HG02759 (cell line): Measurements from ENCODE around the gene TSPAN7.

Experiments used
- ATAC-seq: cut with Tn5 transposase; IDR thresholded peaks from one replicate; pipeline ENCODE4 v1.9.1; 2021; ENCODE audit warnings: mild to moderate bottlenecking, moderate library complexity; ENCODE audit not compliant: unreplicated experiment

The TSPAN7 gene

DNA sequence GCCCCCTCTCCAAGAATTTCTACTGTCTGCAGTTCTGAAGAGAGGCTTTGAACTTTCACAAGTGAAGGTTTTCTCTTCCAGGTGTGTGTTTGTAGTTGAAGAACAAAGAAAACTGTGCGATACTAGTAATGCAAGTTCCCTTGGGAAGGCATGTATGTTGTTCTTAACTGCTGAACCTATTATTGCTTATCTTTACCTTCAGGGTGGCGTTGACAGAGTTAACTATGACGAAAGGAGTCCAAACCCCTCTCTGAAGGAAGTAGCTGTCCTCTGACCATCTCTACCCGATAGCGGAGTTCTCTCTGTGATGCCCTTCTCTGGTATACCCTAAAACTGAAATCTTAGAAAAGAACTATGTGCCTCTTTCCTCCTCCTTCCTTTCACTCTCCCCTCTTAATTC is 79.9 kb downstream of the TSPAN7 start:
- no peak for ATAC-seq

DNA sequence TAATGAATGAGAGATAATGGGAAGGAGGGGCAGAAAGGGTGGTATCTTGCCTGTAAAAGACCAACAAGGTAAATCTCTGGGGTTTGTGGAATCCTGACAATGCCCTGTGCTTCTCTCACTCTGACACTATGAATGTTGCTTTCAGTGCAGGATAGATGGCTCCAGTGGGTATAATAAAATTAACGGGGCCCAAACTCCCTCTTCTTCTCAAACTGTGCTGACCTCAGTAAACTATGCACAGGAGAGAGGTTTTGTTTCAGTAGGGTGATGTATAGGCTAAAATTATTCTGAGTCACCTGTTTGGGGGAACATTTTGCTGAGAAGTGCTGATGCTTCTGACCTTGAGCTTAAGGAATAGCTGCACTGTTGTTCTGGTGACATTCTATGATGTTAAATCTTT is 82.6 kb downstream of the TSPAN7 start:
- ATAC-seq: no peak

DNA sequence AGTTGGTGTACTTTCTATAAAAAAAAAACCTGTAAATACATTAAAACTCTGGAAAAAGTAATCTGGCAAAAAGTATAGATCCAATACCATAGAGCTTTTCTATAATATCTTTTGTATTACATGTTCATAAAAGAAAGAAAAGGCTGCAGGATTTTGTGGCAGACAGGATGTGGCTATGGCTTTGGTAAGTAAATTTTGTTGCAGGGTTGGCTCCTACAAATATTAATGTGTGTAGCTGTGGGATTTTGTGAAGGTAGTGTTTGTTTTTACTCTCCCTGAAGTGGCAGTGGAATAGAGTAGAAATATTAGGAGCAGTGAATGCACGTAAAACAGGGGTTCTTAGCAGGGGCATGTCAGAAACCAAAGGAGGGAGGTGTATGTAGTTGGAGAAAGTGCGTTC is 84.8 kb downstream of the TSPAN7 start:
- no peak for ATAC-seq

DNA sequence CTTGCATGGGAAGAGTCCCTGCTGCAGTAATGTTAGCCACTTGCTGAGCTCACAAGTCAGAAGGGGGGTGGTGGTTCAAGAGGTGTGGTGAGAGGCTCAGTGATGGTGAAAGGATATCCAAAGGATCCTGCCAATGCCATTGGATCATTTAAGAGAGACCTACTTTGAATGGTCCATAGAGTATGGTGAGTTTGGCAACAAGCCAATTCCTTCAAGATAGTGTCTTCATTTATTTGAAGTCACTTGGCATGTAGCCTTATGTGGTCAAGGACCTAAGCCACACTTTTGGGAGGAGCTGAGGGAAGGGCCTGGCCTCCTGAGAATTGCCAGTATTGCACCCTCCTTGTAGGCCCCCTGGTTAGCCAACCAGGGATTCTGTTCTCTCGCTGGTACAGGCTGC is 87.9 kb downstream of the TSPAN7 start:
- ATAC-seq: no peak

DNA sequence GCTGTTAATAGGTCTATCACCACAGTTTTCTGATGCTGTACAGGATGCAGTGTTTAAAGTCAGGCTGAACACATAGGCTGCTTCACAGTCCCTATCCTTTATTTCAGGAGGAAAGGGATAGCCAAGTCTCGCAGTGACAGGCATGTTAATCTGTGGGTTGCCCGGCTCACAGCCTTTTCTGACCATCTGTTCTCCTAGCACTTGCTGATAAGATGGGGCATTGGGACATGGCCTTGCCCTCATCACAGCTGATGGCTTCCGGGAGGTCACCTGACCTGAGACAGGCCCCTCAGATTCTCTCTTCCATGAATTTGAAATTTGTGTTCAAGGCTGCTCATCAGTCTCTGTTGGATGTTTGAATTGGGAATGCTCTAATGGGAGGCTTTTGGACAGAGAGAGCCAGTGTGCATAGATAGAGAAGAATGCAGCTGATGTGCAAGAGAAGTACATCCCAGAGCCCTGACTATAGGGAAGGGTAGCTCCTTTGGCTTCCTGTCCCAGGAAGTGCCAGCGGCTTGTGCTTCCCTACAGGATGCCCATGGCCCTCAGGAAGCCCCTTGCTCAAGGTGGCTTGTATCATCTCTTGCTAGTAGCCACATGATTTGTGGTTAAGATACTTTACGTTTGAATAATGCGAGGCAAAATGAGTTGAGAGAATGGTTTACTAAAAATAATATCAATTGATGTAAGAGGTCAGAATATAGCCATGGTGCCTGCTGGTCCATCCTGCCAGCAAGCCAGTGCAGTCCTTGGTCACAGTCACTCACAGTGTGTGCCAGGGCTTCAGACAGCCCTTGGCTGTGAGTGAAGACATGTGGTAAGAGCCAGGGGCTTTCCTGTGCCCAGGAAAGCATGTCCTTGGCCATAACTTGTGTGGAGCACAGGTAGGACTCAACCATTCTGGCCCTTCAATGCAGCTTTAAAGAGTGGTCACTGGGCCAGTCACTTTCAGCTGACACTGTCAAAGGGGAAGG is 88.6 kb downstream of the TSPAN7 start:
- ATAC-seq: no peak

DNA sequence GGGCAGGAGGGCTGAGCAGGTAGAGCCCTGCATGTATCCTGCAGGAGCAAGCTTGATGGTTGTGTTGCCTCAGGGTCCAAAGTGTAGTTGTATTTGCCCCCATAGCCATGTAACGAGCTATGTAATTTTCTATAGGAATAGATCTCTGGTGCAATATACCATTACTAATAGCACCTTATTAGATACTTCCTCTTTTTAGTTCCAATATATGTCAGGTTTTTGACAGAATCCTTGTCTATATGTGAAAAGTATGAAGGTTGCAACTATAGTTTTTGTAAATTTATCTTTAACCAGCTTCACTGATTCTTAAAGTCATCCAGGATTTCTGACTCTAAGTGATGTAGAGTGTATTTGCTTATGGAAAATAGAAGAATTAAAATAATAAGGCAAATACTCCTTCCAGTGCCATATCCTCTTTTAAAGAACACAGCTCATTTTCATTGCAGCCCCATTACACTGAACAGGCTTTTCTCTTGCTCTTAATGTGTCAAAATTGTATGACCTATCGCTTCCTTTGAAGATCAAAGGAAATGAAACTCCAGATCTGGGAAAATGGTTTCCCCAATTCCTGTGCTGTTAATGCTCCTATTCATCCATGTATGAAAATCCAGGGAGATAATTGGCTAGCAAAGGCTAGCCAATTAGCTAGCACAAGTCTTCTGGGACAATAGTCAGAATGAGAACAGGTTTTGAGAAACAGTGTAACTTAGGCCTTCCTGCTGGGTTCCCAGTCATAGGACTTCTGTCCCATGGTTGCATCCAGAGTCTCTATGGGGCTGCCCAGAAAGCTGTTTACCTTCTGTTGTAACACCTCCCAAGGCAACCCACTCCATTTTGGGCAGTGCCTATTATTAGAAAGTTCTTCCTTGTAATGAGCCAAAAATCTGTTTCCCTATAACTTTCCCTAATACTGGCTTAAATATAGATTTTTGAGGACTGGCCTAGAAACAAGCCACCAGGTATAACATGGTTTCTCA is 90.6 kb downstream of the TSPAN7 start:
- ATAC-seq: no peak

DNA sequence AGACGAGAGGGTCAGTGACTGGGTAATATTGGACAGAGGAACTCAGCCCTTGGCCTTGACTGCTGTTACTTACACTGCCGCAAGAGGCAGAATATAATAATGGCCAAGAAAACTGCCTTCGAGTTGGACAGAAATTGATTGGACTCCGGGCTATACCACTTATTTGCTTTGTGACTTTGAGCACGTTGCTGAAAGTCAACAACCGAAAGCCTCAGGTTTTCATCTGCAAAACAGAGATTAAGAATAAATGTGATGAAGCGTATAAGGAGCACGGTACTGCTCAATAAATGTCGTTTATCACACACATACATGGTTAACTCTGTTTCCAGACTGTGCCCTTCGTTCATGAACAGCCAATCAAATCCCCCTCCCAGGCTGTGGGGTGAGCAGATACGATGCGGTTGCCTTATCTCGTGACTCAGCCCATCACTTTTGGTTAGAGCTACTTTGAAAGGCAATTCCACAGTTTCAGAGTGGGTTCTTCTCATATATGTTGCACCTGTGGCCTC is 91.6 kb downstream of the TSPAN7 start:
- ATAC-seq: no peak

DNA sequence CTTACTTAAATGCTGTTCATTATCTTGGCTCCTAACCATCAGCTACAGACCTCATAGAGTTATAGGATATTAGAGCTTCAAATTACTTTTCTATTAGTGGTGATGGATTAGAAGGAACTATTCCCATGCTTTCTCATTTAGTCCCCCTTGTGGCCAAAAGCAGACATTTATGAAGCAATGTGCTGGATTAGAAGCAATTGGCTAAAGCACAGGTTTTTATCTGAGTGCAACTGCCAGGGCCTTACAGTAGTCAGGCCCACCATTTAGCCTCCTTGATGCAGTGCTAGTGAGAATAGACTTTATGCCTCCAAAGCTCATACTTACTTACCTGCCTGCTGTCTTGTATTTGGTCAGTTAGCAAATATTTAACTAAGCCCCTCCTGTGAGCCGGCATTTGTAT is 93.0 kb downstream of the TSPAN7 start:
- ATAC-seq: no peak

DNA sequence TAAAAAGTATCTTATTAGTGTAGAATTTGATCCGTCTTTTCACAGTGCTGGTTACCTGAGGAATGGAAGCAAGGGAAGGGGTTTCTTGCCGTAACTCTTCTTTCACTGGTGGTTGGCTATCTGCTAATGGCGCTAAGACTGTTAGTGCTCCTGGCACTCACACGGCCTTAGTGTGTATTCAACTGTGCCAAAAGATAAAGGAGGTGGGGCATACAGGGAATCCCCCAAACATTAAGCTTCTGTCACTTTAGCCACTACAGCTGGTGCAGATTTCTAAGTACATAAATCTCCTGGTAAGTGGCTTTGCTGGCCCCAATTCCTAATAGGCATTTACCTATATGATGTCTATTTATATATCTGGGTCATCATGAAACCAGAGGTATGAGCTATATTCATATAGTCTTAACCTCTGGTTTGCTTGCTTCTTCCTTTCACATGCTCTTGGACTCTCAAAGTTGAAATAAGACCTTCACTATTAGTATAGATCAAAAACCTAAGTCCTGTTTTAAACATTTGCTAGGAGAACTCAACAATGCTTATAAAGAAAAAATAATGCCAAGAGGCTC is 95.1 kb downstream of the TSPAN7 start:
- no peak for ATAC-seq

DNA sequence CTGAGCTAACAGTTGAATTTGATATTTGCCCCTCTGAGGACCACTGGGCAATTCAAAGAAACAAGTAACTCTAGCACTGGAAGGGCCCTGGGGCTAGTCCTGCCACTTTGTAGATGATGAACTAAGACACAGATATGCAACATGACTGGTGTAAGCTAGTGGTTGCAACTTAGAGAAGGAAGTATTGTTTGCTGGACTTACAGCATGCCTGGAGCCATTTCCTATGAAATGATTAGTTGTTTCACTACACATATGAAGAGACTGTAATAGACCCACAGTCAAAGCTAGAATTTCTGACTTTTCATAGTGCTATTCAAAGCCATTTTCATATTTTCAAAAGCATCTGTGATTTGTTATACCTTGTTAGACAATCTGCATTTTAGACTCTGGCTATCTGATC is 96.2 kb downstream of the TSPAN7 start:
- ATAC-seq: no peak

DNA sequence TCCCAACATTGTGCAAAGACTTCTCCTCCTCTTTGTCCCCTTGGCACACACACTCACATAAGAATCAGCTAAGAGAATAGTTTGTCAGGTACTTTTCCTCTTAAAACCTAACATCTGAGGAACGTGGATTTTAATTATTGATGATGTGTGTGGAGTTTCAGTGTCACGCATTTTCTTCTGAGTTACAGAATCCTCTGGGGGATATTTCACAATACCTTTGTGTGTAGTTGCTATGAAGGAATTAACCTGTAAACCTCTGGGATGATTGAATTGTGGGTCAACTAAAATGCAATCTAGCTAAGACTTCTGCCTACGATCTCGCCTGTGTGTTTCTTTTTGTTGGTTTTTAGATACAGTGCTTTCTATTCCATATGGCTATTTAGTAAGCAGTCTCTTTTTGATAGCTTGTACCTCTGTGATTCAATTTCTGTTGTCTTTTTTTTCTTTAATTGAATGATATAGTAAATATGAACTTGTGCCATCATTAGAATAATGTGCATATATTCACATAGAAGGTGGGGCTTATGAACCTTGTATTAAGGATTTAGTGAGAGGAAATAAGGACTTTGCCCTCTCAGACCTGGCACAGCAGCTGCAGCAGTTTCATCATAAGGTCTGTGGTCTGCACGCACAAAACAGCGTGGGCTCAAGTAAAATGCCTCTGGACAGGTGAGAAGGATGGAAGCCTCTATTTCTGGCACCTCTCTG is 99.2 kb downstream of the TSPAN7 start:
- ATAC-seq: no peak

DNA sequence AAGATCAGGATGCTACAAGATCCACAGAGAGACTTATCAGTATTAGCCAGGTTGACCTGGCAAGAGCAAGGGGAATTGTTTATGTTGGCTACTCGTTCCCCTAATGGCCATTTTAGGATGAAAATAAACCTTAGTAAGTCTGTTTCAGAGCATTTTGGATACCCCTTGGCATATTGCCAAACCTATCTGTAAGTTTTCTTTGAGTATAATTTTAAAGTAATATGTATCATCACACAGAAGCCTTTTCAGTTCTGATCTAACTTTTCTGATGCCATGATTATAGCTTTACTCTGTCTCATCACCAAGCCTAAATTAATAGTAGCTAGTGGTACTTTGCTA is 99.7 kb downstream of the TSPAN7 start:
- ATAC-seq: peak; percentile 7

DNA sequence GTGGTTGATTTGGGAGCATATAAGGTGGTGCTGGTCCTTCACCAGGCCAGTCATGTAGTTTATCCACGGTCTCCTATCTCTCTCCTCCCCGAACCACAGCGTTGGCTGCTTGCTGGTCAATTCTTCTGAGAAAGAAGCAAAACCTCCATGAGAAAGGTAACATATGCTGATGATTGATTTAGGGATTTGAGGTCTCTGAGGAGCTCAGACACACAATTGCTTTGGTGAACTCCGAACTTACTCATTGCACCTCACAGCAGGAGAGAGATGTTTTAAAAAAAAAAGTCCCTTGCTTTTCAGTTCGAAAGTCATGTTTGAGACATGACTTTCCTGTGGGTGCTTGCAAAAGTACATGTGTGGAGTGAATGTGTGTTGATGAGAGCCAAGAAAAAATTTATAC is 100.2 kb downstream of the TSPAN7 start:
- ATAC-seq: peak; percentile 60

DNA sequence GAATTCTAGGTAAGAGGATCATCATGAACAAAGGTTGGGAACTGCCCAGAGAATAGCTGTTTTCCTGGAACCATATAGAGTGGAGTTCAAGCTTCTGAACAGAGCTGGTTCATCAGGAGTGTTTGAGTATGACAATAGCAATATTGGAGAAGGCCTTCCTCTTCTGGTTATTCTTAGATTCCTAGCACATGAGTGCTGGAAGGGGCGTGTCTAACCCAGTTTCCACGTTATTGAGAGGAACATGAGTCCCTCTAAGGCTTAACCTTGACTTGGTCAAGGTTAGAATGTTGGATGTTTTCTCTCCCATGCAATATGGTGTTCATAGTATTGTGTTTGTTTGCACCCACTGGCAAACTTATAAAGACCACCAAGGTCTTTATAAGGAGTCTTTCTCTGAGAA is 101.3 kb downstream of the TSPAN7 start:
- ATAC-seq: no peak

DNA sequence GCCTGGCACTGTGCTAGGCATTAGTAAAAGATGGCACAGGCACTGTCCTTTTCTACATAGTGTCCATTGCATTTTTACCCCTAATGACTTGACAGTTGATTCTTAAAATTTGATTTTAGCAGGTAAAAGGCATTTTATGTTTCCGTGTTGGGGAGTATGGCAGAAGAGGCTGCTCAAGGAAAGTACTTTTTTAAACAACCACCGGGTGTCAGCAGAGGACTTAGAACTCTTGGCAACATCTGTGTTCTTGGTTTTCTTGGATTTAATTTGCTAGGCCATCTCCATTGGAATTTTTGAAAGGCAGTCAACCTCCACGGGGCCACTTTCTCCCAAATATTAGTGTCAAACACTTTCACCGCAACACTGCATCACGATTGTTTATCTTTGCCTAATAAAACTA is 102.9 kb downstream of the TSPAN7 start:
- ATAC-seq: no peak

DNA sequence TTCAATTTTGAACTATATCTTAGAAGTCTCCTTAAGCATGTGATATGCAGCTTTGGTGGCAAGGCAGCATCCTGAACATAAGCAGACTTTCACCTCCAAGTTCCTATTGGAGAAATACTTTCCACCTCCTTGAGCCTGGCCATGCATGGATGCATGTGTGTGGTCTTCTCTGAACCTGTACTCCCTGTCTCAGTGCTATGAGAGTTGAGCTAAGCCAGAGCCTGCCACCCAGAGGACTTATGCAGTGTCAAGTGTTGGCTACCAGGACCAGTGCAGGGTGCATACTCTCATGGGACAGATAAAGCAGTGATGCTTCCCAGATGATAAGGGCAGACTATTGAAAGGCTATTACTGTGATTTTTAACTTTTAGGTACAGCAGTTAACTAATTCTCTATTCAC is 105.6 kb downstream of the TSPAN7 start:
- no peak for ATAC-seq

DNA sequence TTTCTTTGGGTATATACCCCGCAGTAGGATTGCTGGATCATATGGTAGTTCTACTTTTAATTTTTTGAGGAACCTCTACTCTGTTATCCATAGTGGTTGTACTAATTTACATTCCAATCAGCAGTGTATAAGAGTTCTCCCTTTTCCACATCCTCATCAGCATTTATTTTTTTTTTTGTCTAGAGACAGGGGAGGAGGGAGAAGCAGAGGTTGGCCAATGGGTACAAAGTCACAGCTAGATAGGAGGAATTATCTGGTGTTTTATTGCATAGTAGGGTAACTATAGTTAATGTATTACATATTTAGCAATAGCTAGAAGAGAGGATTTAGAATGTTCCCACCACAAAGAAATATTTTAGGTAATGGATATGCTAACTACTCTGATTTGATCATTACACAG is 107.4 kb downstream of the TSPAN7 start:
- no peak for ATAC-seq

DNA sequence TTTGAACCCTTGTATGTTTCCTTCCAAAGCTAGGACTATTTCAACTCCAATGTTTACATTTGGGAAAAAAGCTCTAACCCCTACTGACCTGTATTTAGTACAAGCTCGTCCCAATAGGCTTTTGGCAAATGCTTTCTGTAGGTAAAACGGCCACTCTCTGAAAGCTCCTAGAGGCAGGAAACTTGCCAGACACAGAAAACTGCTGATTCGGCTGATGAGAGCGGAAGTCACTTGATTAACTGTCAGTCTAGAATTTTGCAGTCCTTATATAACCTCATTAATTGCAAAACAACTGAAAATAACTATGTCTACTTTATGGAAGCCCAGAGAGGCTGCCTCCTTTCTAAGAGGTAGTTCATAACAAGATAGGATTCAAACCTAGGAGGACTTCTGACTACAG is 108.1 kb downstream of the TSPAN7 start:
- ATAC-seq: no peak

DNA sequence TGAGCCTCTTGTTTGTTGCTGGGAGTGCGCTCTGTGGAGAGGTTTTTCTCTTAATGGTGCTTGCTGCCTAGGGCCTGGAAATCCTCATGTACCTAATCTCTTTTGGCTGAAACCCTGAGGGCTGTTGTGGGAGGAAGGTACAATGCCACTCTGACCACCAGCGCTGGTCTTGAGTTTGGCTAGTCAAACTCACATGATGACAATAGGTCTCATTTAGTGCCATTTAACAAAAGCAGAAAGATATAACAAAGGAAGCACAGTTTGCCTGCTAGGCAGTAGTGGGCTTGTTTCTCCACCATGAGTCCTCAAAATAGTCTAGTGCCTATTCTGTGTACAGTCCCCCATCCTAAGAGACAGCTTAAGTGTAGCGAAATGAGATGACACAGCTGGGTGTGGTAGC is 111.3 kb downstream of the TSPAN7 start:
- no peak for ATAC-seq

DNA sequence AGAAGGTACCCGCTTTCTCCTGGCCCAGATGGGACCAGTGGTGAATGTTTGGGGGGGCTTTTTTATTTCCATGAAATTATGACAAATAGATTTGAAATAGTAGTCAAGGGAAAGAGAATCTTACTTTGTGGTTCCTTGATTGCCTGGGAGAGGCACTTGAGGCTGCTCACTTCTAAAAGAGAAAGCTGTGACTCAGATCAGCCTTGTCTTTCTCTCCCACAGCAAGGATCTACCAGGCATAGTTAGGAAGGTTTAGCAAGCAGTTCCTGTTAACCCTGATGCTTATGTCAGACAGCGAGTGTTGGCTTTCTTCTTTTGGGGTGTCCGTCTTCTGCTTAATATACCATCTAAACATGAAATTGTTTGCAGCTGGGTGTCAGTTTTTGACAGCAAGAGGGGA is 114.5 kb downstream of the TSPAN7 start:
- no peak for ATAC-seq

DNA sequence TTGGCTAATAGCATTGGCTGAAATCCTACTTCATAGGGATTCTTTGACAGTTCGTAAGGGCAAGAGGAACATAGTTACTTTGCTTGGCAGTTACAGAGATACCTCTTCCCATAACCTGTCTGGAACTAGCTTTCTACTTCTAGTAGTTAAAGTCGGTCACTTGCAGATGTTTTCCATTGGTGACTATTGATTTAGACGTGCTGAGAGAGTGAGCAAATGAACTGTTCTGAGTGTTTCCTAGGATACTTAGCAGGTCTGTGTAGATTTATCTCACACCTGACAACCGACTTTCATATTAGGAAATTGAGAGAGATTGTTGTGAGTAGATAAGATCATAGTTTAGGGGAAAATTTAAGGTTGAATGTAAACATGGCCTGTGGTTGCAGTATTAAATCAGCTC is 116.8 kb downstream of the TSPAN7 start:
- no peak for ATAC-seq
